Prostate gland (tissue), 2 donors: ENCODE results near the gene FMN1. TPM values are rescaled to one million over a fixed set of nuclear protein-coding genes. Genes with fewer than 3 reads are reported as not detected.

Experiments
- DNase-seq: peaks from one replicate; pipeline ENCODE4 v3.0.0-alpha.2; 2019; ENCODE audit warnings: low spot score
- H3K27ac ChIP-seq, 2 donors: fragments of 200-600 bp; sonication (generic); 2 replicates each; pipeline ENCODE4 v1.5.1; 2017 to 2019
- H3K27me3 ChIP-seq: fragments of 200-600 bp; sonication (generic); replicated peaks from 2 replicates; pipeline ENCODE4 v1.5.1; 2019; ENCODE audit not compliant: insufficient read depth
- H3K36me3 ChIP-seq, 2 donors: fragments of 200-600 bp; sonication (generic); 1 replicate in 1 of 2; 2 replicates in 1 of 2; pipeline versions ENCODE4 v1.5.1 to v1.8.1; 2017 to 2019
- H3K4me1 ChIP-seq: fragments of 200-600 bp; sonication (generic); replicated peaks from 2 replicates; pipeline ENCODE4 v1.5.1; 2019
- H3K4me3 ChIP-seq, 2 donors: fragments of 200-600 bp; sonication (generic); 2 replicates each; pipeline ENCODE4 v1.5.1; 2017 to 2019
- H3K9me3 ChIP-seq: fragments of 200-600 bp; sonication (generic); 2 replicates; pipeline ENCODE4 v1.5.1; 2017
- CTCF ChIP-seq, 4 experiments: fragments of 200-600 bp in 2 of 4; fragments of 450-650 bp in 2 of 4; sonication (generic) in 2 of 4; IDR thresholded peaks; 1 replicate in 3 of 4; 2 replicates in 1 of 4; pipeline ENCODE4 v1.5.1; 2016 to 2019; ENCODE audit warnings: antibody characterized with exemption in 4 of 4, mild to moderate bottlenecking in 2 of 4, moderate library complexity in 2 of 4
- POLR2A ChIP-seq: fragments of 450-650 bp; IDR thresholded peaks from one replicate; pipeline ENCODE4 v1.6.1; 2016; ENCODE audit warnings: antibody characterized with exemption, mild to moderate bottlenecking
- POLR2AphosphoS5 ChIP-seq: sonication (generic); formaldehyde crosslinking; IDR thresholded peaks from one replicate; pipeline ENCODE4 v1.6.1; 2017; ENCODE audit warnings: antibody characterized with exemption
- WGBS: methylation state at CpG from one replicate; pipeline ENCODE4 v1.1.5; 2018; 5-methylcytosine and 5-hydroxymethylcytosine counted together
- intact Hi-C: fragments of 100-400 bp; cut with DNase I; formaldehyde crosslinking; loops from one replicate; pipeline ENCODE4 v1.14.2; 2022
- total RNA-seq, 2 donors: library from RNA; depleted of rRNA; stranded (reverse); fragments of >200 nt; gene quantifications; one replicate each; pipeline ENCODE4 v1.1.0, GENCODE V29; 2016

FMN1 gene
- total RNA-seq, 2 donors from 2014 or later, result 7.1 to 32.5 TPM

GRCh38 chr15:33146051-33146450, 48.5 kb downstream of the FMN1 start:
- no peak overlapping the region for H3K4me3 ChIP-seq
- H3K36me3 ChIP-seq, result no peaks in the 10 kb centered on the region
- no peaks in the 10 kb centered on the region for H3K4me1 ChIP-seq
- TF ChIP-seq POLR2A, result no peak
- no peak for TF ChIP-seq POLR2AphosphoS5
- no peak for DNase-seq
- no peaks in the 10 kb centered on the region for H3K27me3 ChIP-seq
- no peaks in the 10 kb centered on the region for H3K9me3 ChIP-seq
- intact Hi-C loops, result no loop called here
- 92% methylated on average over 7 of the region's 7 CpGs for WGBS
- no peak overlapping the region for H3K27ac ChIP-seq

GRCh38 chr15:33145447-33145846, 49.1 kb downstream of the FMN1 start:
- intact Hi-C loops, result no loop called here
- H3K36me3 ChIP-seq, result no peaks in the 10 kb centered on the region
- no peaks in the 10 kb centered on the region for H3K4me1 ChIP-seq
- TF ChIP-seq POLR2AphosphoS5 (no peak), POLR2A (no peak), CTCF (IDR thresholded peaks at IDR 0.05) (no peak)
- no peaks in the 10 kb centered on the region for H3K9me3 ChIP-seq
- no peak overlapping the region for H3K4me3 ChIP-seq
- DNase-seq, result no peak
- 80% methylated on average over 6 of the region's 6 CpGs for WGBS
- no peak overlapping the region for H3K27ac ChIP-seq
- H3K27me3 ChIP-seq, result no peaks in the 10 kb centered on the region

- no peaks in the 10 kb centered on the region for H3K36me3 ChIP-seq
- no peak overlapping the region for H3K27ac ChIP-seq
- H3K4me1 ChIP-seq, result no peaks in the 10 kb centered on the region
- TF ChIP-seq POLR2A (no peak), POLR2AphosphoS5 (no peak), CTCF (IDR thresholded peaks at IDR 0.05) (no peak)
- no peak for DNase-seq
- no peak overlapping the region for H3K4me3 ChIP-seq
- H3K27me3 ChIP-seq, result no peaks in the 10 kb centered on the region
- intact Hi-C loops, result no loop called here
- WGBS, result 57% methylated on average over 2 of the region's 2 CpGs
- no peaks in the 10 kb centered on the region for H3K9me3 ChIP-seq
Measured at GRCh38 chr15:33142708-33143107, 51.8 kb downstream of the FMN1 start.

GRCh38 chr15:33138000-33138399, 56.5 kb downstream of the FMN1 start:
- H3K36me3 ChIP-seq, result no peaks in the 10 kb centered on the region
- DNase-seq, result no peak
- intact Hi-C loops, result loop anchor here (10.0 kb wide), 1 partner anchor 473 kb away; no protein-coding TSS in a partner anchor
- no peak overlapping the region for H3K27ac ChIP-seq
- WGBS, result 65% methylated on average over 3 of the region's 3 CpGs
- H3K27me3 ChIP-seq, result no peaks in the 10 kb centered on the region
- no peak for TF ChIP-seq POLR2AphosphoS5
- no peak for TF ChIP-seq CTCF (IDR thresholded peaks at IDR 0.05)
- no peak for TF ChIP-seq POLR2A
- H3K9me3 ChIP-seq, result no peaks in the 10 kb centered on the region
- no peaks in the 10 kb centered on the region for H3K4me1 ChIP-seq
- no peak overlapping the region for H3K4me3 ChIP-seq

- Histone ChIP-seq H3K4me3 (no peak overlapping the region), H3K9me3 (no peaks in the 10 kb centered on the region), H3K36me3 (no peaks in the 10 kb centered on the region), H3K27me3 (no peaks in the 10 kb centered on the region), H3K27ac (no peak overlapping the region), H3K4me1 (no peaks in the 10 kb centered on the region)
- intact Hi-C loops, result loop anchor here (10.0 kb wide), 1 partner anchor 472 kb away; no protein-coding TSS in a partner anchor
- no peak for TF ChIP-seq POLR2AphosphoS5
- TF ChIP-seq CTCF (IDR thresholded peaks at IDR 0.05), result no peak
- no peak for TF ChIP-seq POLR2A
- no peak for DNase-seq
Measured at GRCh38 chr15:33137101-33137500, 57.4 kb downstream of the FMN1 start.
